HepG2 (cell line): ENCODE results near the gene HILPDA. TPM values are rescaled to one million over a fixed set of nuclear protein-coding genes. Genes with fewer than 3 reads are reported as not detected.
"Not testable (repeated sequence)": the region's sequence is repeated elsewhere in the genome, so short reads cannot be mapped to it uniquely, and the experiment has no call there.

Experiments used
- CCDC6 ChIP-seq: sonication (generic); formaldehyde crosslinking; IDR thresholded peaks from 2 replicates; pipeline ENCODE4 v1.8.1; 2022; ENCODE audit warnings: mild to moderate bottlenecking, missing genetic modification reagents, moderate library complexity
- CEBPG ChIP-seq: IDR thresholded peaks from 2 replicates; pipeline ENCODE4 v1.6.1; 2016
- CREM ChIP-seq, 2 experiments: sonication (generic) in 1 of 2; formaldehyde crosslinking in 1 of 2; IDR thresholded peaks; 2 replicates each; pipeline versions ENCODE4 v1.4.0 to v1.6.1; 2016 to 2020; ENCODE audit warnings: antibody characterized with exemption in 1 of 2, mild to moderate bottlenecking in 1 of 2, missing genetic modification reagents in 1 of 2
- DMAP1 ChIP-seq: IDR thresholded peaks from 2 replicates; pipeline ENCODE4 v1.6.1; 2016
- DR1 ChIP-seq: sonication (generic); formaldehyde crosslinking; IDR thresholded peaks from 2 replicates; pipeline ENCODE4 v1.8.0; 2021; ENCODE audit warnings: mild to moderate bottlenecking, missing genetic modification reagents, inconsistent platforms
- E2F2 ChIP-seq: sonication (generic); formaldehyde crosslinking; IDR thresholded peaks from 2 replicates; pipeline ENCODE4 v1.4.0; 2020; ENCODE audit warnings: missing genetic modification reagents, borderline replicate concordance
- HCFC1 ChIP-seq: fragments of 150-350 bp; IDR thresholded peaks from 2 replicates; pipeline ENCODE4 v1.6.1; 2014; ENCODE audit warnings: low read depth, low read length
- HNRNPLL ChIP-seq: fragments of 200-400 bp; formaldehyde crosslinking; IDR thresholded peaks from 2 replicates; pipeline ENCODE4 v1.6.1; 2017; ENCODE audit warnings: mild to moderate bottlenecking, low read depth, low read length; ENCODE audit not compliant: poor library complexity, severe bottlenecking
- KDM5B ChIP-seq: sonication (generic); formaldehyde crosslinking; IDR thresholded peaks from 2 replicates; pipeline ENCODE4 v1.4.0; 2020; ENCODE audit warnings: missing genetic modification reagents, mild to moderate bottlenecking, borderline replicate concordance
- KLF16 ChIP-seq, 2 experiments: sonication (generic) in 1 of 2; formaldehyde crosslinking in 1 of 2; IDR thresholded peaks; 2 replicates each; pipeline versions ENCODE4 v1.6.1 to v1.8.0; 2016 to 2023; ENCODE audit warnings: missing genetic modification reagents in 2 of 2, missing compliant biosample characterization in 1 of 2
- KLF9 ChIP-seq: IDR thresholded peaks from 2 replicates; pipeline ENCODE4 v1.6.1; 2016; ENCODE audit warnings: low read depth
- PHF20 ChIP-seq: sonication (generic); formaldehyde crosslinking; IDR thresholded peaks from 2 replicates; pipeline ENCODE4 v1.5.0; 2020; ENCODE audit warnings: mild to moderate bottlenecking, missing genetic modification reagents
- POLR2A ChIP-seq, 2 experiments: IDR thresholded peaks; 2 replicates each; pipeline ENCODE4 v1.6.1; 2011; ENCODE audit warnings: low read depth in 2 of 2, low read length in 2 of 2, mild to moderate bottlenecking in 1 of 2, moderate library complexity in 1 of 2; ENCODE audit not compliant: insufficient read depth in 1 of 2
- SMAD3 ChIP-seq: sonication (generic); formaldehyde crosslinking; IDR thresholded peaks from 2 replicates; pipeline ENCODE4 v1.4.0; 2020; ENCODE audit warnings: missing genetic modification reagents
- TEAD3 ChIP-seq: optimal IDR thresholded peaks from 2 replicates; pipeline ENCODE3; 2016; ENCODE audit warnings: borderline replicate concordance
- UBTF ChIP-seq: sonication (generic); formaldehyde crosslinking; IDR thresholded peaks from 2 replicates; pipeline ENCODE4 v1.4.0; 2020; ENCODE audit warnings: mild to moderate bottlenecking, missing genetic modification reagents
- ZBTB2 ChIP-seq: sonication (generic); formaldehyde crosslinking; IDR thresholded peaks from 2 replicates; pipeline ENCODE4 v1.8.0; 2022; ENCODE audit warnings: low read depth, missing genetic modification reagents
- ZBTB7A ChIP-seq: sonication (generic); formaldehyde crosslinking; IDR thresholded peaks from 2 replicates; pipeline ENCODE4 v1.8.0; 2022; ENCODE audit warnings: mild to moderate bottlenecking, missing genetic modification reagents
- ZNF160 ChIP-seq: sonication (generic); formaldehyde crosslinking; IDR thresholded peaks from 2 replicates; pipeline ENCODE4 v1.8.0; 2022; ENCODE audit warnings: mild to moderate bottlenecking, inconsistent platforms, missing genetic modification reagents
- ZNF563 ChIP-seq: sonication (generic); formaldehyde crosslinking; IDR thresholded peaks from 2 replicates; pipeline ENCODE4 v1.8.0; 2022; ENCODE audit warnings: mild to moderate bottlenecking, moderate library complexity, missing genetic modification reagents
- ZNF616 ChIP-seq: sonication (generic); formaldehyde crosslinking; IDR thresholded peaks from 2 replicates; pipeline ENCODE4 v1.5.0; 2020; ENCODE audit warnings: low read depth, mild to moderate bottlenecking, missing genetic modification reagents
- polyA plus RNA-seq, 8 experiments: library from polyadenylated mRNA; depleted of rRNA in 3 of 8; stranded (reverse) in 7 of 8; unstranded in 1 of 8; fragments of >200 nt; fragmentation: Illumina TruSeq in 4 of 8; extraction: Trizol in 4 of 8; gene quantifications; 2 replicates each; pipeline versions ENCODE4 v1.2.1 to v1.2.3, GENCODE V29; 2011 to 2016; ENCODE audit warnings: low read depth in 4 of 8, missing spikeins in 1 of 8, mixed read lengths in 1 of 8; ENCODE audit not compliant: insufficient read depth in 1 of 8
- total RNA-seq, 5 experiments: library from RNA; depleted of rRNA; stranded (reverse); fragments of >200 nt; fragmentation: Illumina TruSeq; extraction: Trizol; gene quantifications; 2 replicates each; pipeline ENCODE4 v1.2.3, GENCODE V29; 2016; ENCODE audit warnings: low read depth in 1 of 5
- TF ChIP-seq, protein P1 (sequence below), 2 experiments: sonication (generic) in 1 of 2; formaldehyde crosslinking in 1 of 2; IDR thresholded peaks; 2 replicates each; pipeline versions ENCODE4 v1.4.0 to v1.6.1; 2018 to 2020; ENCODE audit warnings: missing genetic modification reagents in 2 of 2, borderline replicate concordance in 1 of 2, low read depth in 1 of 2, mild to moderate bottlenecking in 1 of 2, missing biosample characterization in 1 of 2

HILPDA gene
- total and polyA plus RNA-seq, 2 of the 13 experiments (the other 11 are each of a cell fraction or from before 2014, with no cell fraction given): 11.1 to 44.0 TPM

DNA sequence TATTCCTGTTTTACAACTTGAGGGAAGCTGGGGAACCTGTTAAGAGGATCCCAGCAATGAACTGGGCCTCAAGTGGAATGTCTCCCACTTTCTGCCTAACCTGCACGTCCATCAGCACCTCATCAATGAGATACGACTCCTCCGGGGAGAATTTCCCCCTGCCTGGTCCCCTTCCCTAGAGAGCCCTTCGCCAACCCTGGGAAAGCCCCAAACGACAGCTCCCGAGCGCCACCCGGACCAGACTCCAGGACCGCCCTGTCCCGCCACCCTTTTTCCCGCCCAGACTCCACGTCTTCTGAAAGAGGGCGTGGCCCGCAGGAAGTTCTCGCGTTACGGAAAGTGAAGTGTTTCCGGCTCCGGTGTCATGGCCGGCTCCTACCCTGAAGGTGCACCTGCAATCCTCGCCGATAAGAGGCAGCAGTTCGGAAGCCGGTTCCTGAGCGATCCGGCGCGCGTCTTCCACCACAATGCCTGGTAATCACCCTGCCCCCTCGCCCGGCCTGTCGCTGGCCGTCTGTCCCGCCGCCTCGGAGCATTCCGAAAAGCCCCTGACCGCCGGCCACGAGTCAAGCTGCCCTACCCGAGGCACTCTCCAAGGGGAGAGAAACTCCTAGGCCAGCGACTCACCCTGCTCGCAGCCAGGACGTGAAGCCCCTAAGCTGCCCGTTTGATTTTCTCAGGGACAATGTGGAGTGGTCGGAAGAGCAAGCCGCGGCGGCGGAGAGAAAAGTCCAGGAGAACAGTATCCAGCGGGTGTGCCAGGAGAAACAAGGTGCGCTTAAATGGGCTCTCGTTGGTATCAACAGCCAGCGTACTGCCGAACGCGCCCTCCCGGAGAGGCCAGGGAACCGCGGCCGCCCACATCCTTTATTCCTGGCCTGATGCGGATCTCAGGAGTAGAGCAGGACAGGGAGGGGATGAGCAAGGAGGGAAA is 21.0 kb downstream of the HILPDA start, which contains the start of gene METTL2B (continued):
- peak; percentile 83; the same call in 1 of the 2 replicates for TF ChIP-seq E2F2 (CRISPR knock-in tag)
- peak; percentile 83 for TF ChIP-seq DR1 (CRISPR knock-in tag)
- TF ChIP-seq ZNF563 (CRISPR knock-in tag): peak; percentile 59; the same call in 1 of the 2 replicates
- TF ChIP-seq POLR2A (IDR thresholded peaks at IDR 0.05; ENCODE audit: insufficient read depth in 1 of 2, low read depth in 2 of 2, low read length in 2 of 2): peak; percentile 66 to 75; a peak in 3 of 4 replicates
- TF ChIP-seq ZNF160 (CRISPR knock-in tag): peak; percentile 74
- 0 out of 2 replicates have a peak, but pooled peaks have one; percentile 22 for TF ChIP-seq CEBPG (CRISPR knock-in tag)
- 0 out of 2 replicates have a peak, but pooled peaks have one; percentile 45 for TF ChIP-seq ZBTB7A (CRISPR knock-in tag)
- peak; percentile 71; the same call in 1 of the 2 replicates for TF ChIP-seq CCDC6 (CRISPR knock-in tag)
- TF ChIP-seq HCFC1: peak; percentile 46
- peak; percentile 89 for TF ChIP-seq UBTF (CRISPR knock-in tag)
- peak; percentile 38 for TF ChIP-seq HNRNPLL
- 0 out of 2 replicates have a peak, but pooled peaks have one; percentile 90 for TF ChIP-seq KLF9 (CRISPR knock-in tag)
- peak; percentile 47; the same call in 1 of the 2 replicates for TF ChIP-seq KDM5B
- TF ChIP-seq PHF20: peak; percentile 96
- TF ChIP-seq CREM (IDR thresholded peaks at IDR 0.05): peak; percentile 69
- TF ChIP-seq CREM (CRISPR knock-in tag; IDR thresholded peaks at IDR 0.05): not testable (repeated sequence)
- TF ChIP-seq DMAP1 (CRISPR knock-in tag): peak; percentile 89
- peak in 1 of 2 experiments; percentile 49; a peak in 1 of 4 replicates for TF ChIP-seq KLF16 (CRISPR knock-in tag; IDR thresholded peaks at IDR 0.05)
- peak; percentile 65 for TF ChIP-seq ZBTB2 (CRISPR knock-in tag)
- TF ChIP-seq SMAD3: peak; percentile 51; the same call in 1 of the 2 replicates
- TF ChIP-seq TEAD3: peak; percentile 45
- TF ChIP-seq ZNF616 (CRISPR knock-in tag): 0 out of 2 replicates have a peak, but pooled peaks have one; percentile 30
- TF ChIP-seq, protein P1, sequence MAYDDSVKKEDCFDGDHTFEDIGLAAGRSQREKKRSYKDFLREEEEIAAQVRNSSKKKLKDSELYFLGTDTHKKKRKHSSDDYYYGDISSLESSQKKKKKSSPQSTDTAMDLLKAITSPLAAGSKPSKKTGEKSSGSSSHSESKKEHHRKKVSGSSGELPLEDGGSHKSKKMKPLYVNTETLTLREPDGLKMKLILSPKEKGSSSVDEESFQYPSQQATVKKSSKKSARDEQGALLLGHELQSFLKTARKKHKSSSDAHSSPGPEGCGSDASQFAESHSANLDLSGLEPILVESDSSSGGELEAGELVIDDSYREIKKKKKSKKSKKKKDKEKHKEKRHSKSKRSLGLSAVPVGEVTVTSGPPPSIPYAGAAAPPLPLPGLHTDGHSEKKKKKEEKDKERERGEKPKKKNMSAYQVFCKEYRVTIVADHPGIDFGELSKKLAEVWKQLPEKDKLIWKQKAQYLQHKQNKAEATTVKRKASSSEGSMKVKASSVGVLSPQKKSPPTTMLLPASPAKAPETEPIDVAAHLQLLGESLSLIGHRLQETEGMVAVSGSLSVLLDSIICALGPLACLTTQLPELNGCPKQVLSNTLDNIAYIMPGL (CRISPR knock-in tag; IDR thresholded peaks at IDR 0.05; ENCODE audit: borderline replicate concordance in 1 of 2, low read depth in 1 of 2): peak; percentile 92 to 93
